Right ventricle myocardium superior (tissue), 1 donor: Measurements from ENCODE around the gene LTBP2. TPM values are rescaled to one million over a fixed set of nuclear protein-coding genes. Genes with fewer than 3 reads are reported as not detected.

Experiments used
- ATAC-seq: fragments of 200-7000 bp; cut with Tn5 transposase; one replicate; pipeline ENCODE4 v1.9.1; 2020; ENCODE audit warnings: mild to moderate bottlenecking; ENCODE audit not compliant: poor library complexity
- DNase-seq: peaks from one replicate; pipeline ENCODE4 v3.0.0-alpha.2; 2020
- intact Hi-C: fragments of 100-400 bp; cut with DNase I; formaldehyde crosslinking; loops from one replicate; pipeline ENCODE4 v1.11.2; 2022
- total RNA-seq: library from RNA; stranded (reverse); fragmentation: NEBNext Ultra II Directional; extraction: Animal tissue kit (Norgen Biotek cat#: 25700); gene quantifications from one replicate; pipeline ENCODE4 v1.2.1, GENCODE V29; 2021
- donor health status: DM: no; HTN: yes; CAD: no; lungs with severe emphysema.

LTBP2 gene
- total RNA-seq, 1 donor from 2014 or later: 11.9 TPM

DNA sequence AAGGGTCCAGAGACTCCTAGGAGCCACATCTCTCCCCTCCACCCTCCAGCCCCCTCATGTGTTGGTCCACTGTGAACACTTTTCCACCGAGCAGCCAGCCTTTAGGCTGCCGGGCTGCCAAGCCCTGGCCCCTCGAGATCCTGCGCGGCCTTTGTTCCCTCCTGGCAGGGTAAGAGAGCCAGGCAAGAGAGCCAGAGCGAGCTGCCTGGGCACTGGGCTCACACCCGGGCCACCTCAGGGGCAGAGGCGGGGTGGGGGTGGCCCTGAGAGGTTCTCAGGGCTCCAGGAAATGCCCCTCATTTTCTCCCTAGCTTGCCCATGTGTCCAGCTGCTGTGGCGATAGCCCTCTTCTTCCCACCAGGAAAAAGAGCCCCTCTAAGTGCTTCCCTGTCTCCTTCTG is 44.8 kb downstream of the LTBP2 start:
- DNase-seq: no peak
- intact Hi-C loops: no loop called here
- no peak for ATAC-seq

DNA sequence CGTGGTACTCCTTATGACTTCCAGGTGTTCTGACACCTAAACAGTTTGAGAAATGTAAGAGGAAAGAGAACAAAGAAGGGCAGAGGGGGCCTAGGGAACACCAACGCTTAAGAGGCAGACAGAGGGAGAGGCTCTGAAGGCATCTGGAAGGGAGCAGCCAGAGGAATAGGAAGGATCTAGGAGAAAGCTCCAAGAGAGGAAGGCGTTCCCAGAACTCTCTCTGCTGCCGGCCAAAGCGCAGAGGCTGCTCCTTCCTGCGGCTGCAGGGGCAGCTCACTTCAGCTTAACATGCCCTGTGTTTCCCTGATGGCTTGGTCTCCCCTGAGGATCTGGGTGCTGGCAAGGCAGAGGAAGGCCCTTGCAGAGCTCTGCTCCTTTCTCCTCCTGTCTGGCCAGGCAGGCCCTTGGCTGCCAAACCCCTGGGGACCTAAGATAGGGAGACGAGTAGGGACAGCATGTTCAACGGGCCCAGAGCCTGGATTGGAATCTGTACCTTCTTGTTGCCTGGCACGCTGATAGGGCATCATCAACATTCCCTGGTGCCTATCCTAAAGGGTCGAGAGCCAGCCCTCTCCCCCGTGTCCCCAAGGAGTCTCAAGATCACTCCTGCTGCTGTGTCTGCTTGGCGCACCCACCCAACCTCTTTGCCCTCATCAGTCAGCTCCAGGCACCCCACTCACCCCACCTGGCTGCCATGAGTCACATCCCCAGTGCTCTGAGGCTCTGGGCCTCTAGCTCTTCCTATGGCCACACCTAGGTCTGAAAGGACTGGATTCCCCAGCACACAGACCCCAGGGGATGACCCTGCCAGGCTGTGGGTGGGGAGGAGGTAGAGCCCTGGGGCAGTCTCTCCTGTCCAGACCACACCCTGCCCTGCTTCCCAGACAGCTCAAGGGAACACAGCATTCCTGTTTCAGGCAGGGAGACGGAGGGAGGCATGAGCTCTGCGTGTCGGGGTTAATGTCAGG is 45.6 kb downstream of the LTBP2 start:
- peak; percentile 34 for ATAC-seq
- peak; percentile 55 for DNase-seq

DNA sequence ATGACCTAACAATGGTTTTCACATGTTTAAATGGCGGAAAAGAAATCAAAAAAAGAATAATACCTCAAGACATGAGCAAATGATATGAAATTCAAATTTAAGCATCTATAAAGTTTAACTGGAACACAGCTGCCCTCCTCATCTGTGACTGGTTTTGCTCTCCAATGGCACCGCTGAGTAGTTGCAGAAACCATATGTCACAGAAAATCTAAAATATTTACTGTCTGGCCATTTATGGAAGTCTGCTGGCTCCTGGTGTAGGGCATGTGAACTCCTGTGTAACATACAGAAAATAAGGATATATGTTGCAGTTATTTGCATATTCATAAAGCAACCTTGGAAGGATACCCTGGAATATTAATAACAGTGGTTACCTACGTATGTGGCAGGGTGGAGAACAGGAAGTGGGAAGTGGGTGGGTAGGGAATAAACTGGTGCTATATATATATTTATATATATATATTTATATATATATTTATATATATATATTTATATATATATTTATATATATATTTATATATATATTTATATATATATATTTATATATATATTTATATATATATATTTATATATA is 48.4 kb downstream of the LTBP2 start:
- DNase-seq: no peak
- ATAC-seq: no peak
- intact Hi-C loops: no loop called here

More for the DNA sequence above, 45.6 kb downstream of the LTBP2 start:
- intact Hi-C loops: no loop called here

DNA sequence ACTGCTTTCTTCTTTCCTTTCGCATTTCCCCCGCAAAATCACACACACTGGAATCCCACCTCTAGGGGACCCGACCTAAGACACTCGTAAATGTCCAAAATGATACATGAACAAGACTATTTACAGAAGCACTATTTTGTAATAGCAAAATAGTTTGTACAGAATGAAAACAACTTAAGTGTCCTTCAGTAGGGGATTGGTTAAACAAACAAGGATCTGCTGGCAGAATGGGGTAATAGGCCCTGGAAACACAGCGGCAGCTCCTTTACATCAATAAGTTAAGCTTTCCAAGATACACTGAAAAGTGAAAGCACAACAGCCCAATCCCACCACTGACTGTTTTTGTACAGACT is 48.8 kb downstream of the LTBP2 start:
- intact Hi-C loops: no loop called here
- DNase-seq (no peak), ATAC-seq (no peak)

DNA sequence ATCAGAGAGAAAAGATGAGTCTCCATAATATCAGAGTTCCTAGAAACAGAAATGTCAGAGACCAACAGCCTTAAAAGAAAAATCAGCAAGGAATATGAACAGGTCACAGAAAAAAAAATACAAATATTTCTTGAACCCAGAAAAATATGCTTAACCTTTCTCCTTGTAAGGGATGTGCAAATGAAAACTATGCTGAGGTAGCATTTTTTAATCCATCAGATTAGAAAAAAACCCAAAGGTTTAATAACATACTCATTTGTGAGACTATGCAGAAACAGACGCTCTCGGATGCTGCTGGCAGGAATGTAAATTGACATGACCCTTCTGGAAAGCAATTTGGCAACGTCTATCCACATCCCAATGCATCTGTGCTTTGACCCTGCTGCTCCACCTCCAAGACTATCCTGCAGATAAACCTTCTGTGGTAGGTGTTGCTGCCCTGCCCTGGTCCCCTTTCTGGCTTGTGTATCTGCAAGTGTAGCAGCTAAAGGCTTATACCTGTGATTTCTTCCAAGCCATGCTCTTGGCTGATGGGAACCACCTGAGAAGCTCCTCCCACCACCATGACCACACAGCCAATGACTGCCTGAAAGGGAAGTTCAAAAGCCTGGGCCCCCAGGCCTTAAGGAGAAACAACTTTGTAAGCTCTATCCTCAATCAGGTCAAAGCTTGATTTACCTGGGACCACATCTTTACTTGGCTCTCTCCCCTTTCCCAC is 49.4 kb downstream of the LTBP2 start:
- intact Hi-C loops: no loop called here
- DNase-seq (no peak), ATAC-seq (no peak)

DNA sequence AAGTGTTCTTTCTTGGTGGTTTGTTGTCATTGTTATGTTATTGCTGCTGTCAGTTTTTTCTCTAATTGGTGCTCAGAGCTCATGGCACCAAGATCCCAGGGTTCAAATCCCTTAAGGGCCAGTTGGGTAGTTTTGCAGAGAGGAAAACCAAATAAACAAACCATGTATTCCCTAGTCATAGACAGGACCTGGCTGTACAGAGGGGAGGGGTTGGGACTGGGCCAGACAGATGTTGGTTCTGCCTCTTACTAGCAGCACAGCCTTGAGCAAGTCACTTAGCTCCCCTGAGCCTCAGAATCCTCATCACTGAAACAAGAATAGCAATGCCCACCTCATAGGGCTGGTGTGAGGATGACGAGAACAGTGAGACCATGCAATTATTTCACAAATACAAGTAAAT is 53.4 kb downstream of the LTBP2 start:
- intact Hi-C loops: no loop called here
- no peak for DNase-seq

DNA sequence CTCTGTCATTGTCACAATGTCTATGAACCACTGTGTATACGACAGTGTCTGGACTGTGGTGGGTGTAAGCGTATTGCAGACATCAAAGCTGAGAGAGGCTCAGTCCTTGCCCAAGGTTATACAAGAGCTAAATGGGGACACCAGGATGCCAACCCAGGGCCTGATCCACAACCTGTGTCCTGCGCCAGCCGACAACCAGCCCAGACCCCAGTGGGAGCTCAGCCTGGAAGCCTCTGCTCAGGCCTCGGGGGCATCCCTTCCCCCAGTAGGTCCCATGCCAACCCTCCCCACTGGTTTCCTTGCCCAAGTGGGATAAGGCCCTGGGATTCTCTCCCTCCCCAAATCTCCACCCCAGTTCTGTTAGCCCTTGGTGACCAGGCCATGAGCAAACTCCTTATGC is 54.3 kb downstream of the LTBP2 start:
- DNase-seq: no peak
- intact Hi-C loops: no loop called here
- no peak for ATAC-seq

More for the DNA sequence above, 53.4 kb downstream of the LTBP2 start:
- ATAC-seq: no peak

DNA sequence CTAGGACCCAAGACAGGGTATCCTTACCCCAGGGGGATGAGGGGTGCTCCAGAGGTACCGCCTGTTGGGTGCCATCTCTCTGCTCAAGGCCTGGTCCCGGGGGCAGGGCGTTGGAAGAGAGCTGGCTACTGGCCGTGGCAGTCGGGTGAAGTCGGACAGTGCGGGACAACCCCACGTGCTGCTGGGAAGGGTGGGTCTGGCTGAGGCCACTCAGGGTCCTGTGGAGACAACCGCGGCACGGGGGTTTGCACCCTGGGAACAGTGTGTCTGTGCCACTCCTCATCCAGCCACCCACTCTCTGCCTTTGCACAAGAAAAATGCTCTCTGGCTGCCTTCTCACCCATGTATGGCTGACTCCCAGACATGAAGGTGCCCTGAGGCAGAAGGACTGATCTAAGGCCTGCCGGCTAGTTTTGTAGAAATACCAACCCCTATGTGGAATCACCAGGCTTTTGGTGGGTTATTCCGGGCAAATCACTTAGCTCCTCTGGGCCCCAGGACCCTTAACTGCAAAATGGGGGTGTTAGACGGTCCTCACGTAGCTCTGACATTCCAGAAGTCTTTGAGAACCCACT is 56.5 kb downstream of the LTBP2 start:
- DNase-seq: no peak
- ATAC-seq: no peak
- intact Hi-C loops: no loop called here

DNA sequence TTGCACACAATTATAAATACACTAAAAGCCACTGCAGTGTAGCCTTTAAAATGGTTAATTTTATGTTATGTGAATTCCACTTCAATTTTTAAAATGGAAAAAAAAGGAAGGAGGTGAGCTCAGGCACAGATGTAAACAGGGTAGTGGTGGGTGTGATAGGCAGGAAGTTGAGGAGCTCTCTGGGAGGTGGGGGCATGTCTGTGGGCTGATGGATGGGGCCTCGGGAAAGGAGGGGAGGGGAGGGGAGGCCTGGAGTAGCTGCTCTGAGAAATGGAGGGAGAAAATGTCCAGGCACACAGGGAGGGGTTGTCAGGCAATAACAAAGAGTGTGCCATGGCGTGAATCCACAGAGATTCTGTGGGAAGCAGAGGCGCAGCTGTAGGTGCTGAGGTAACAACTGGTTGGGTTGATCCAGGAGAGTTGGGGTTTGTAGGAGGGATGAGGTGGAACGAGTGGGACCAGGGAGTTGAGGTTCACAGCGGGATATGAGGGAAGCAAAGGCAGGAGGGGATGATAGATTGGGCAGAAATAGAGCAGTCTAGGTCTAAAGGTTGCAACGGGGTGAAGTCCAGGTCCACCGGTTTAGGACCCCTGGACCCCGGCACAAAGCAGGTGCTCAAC is 57.2 kb downstream of the LTBP2 start:
- ATAC-seq: no peak
- DNase-seq: no peak
- intact Hi-C loops: no loop called here

DNA sequence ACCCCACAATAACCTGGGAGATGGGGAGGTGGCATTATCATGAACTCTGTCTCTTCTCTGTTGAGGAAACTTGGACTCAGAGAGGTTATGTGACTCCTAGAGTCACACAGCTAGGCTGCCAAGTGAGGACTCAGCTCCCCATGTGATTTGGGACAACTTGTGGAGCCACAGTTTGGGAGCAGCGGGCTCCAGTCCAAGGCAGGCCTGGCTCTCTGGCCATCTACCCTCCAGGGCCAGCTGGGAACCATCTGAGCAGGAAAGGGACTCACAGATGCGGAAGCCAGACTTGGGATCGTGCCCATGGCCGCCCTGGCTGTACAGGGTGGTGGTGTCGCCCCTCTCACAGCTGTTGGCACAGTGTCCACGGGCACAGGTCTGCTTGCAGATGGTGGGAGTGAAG is 59.4 kb downstream of the LTBP2 start:
- DNase-seq (peak; percentile 88), ATAC-seq (peak; percentile 54)
- intact Hi-C loops: no loop called here

DNA sequence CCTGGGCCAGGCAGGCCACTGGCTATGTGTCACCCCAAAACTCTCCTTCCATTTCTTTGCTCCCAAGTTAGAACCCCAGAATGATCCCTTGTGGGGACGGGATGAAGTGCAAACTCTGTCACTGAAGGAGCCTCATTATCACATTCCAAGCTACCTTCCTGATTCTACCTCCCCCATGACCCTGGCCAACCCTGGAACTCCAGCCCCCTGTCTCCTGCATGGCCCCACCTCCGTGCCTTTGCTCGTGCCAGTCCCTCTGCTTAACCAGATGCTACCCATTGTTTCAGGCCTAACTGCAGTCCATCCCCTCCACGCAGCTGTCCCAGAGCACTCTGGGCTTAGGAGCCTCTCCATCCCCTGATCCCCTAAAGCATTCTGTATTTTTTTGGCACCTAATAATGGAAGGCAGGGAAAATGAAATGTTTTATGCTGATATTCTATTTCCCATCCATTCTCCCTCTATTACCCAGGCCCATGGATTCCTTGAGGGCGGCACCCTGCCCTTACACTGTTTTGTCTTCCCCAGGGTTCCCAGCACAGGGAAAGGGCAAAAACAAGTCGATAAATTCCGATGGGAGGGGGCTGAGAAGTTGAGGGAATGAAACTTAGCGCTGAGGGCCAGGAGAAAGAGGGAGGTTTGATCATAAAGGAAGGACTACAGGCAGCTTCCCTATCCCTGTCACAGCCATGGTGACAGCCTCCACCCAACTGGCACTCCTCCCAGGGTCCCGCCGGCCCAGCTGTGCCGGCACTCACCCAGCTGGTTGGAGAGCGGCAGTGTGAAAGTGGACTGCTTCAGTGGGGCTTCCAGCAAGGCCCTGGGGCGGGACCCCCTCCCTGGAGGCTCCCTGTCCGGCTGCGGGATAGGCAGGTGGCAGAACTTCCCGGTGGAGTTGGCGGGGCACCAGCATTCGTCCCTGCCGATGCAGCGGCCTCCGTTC is 60.3 kb downstream of the LTBP2 start:
- ATAC-seq: peak; percentile 72
- intact Hi-C loops: no loop called here

DNA sequence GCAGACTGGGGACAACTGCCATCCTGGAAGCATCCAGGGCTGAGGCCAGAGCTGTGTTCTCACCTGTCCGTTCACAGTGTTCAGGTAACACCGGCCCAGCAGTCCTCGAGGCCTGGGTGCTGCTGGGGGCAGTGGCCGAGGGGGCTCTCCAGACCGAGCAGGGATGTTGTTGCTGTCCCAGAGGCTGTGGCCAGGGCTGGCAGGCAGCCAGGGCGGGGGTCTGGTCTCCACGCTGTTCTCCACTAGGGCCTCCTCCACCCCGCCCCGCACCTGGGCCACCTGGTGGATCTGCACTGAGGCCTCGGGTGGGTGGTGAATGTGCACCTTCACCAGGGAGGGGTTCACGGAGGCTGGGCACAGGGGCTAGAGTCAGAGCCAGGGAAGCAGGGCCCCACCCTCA is 61.0 kb downstream of the LTBP2 start:
- DNase-seq (no peak), ATAC-seq (no peak)
- intact Hi-C loops: no loop called here

More for the DNA sequence above, 60.3 kb downstream of the LTBP2 start:
- peak; percentile 85 for DNase-seq

DNA sequence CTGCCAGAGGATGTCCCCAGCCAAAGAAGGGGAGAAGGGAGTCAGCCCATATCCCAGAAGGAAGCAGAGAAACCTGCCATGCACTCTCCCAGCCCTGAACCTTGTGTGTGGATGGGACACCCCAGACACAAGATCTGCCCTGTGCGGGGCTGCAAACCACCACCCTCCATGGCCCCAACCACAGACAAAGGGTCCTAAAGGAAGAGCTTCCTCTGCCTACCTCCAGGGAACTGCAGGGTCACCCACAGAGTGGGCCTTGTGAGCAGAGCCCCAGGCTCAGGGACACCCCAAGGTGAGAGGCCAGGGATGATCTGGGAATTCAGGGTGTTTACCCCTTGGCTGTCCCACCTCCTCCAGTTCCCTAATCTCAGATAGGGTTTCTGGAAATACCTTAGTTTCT is 62.0 kb downstream of the LTBP2 start:
- ATAC-seq: no peak
- intact Hi-C loops: no loop called here
- DNase-seq: no peak

DNA sequence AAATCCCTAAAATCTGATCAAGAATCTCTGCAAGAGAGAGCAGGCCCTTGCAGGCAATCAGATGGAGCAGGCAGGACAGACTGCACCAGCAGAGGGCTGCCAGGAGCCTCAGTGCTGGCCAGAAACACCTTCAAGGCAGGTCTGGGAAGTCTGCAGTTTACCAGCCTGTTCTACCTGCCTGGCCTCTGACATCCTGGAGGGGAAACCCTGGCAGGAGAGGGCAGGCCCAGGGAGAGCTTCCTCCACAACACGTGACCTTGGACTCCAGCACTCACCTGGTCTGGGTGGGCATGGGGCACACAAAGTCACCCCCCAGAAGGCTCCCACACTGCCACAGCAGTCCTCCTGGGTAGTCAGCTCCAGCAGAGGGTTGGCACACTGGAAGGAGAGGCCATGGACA is 62.4 kb downstream of the LTBP2 start:
- intact Hi-C loops: no loop called here
- DNase-seq: no peak
- no peak for ATAC-seq

DNA sequence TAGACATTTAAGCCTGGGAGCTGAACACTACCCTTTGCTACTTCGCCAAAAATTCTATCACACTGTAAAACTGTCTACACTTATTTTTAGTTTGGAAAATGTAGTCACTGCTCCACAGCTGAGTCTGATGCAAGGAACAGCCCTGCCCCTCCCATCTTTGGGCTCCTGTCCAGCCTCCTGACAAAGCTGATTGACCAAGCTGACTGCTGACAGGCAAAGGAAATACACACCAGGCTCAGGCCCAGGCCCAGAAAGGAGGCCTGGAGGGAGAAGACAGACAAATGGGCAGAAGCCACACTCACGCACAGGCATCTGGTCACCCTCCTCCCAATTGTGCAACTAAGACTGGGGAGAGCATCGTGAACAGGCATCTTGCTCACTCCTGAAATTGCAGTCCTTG is 63.2 kb downstream of the LTBP2 start:
- ATAC-seq: peak; percentile 83
- intact Hi-C loops: no loop called here
- peak; percentile 90 for DNase-seq

DNA sequence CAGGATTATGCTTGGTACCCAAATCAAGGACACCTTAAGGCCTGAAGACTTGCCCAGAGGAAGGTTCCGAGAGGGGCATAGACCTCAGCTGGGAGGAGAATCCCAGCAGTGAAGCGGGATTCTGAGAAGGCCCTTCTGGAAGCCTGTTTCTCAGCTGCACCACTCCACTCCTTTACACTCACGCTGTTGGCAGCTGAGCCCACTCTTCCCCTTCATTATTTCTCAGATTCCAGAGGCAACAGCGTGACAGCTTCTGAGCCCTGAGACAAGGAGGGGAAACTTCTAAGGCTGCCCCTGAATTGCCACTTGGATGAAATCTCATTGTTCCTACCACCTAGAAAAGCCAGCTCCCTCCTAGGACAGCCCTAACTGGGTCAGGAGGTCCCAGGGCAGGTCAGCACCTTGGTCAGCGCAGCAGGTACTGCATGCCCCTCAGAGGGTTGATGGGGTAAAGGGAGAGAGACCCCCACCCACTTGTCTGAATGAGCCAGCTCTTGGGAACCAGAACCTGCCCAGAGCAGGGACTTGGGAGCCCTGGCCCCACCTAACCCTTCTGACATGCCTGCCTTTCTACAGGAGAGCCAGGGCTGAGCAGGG is 64.6 kb downstream of the LTBP2 start:
- intact Hi-C loops: no loop called here
- ATAC-seq (no peak), DNase-seq (no peak)

DNA sequence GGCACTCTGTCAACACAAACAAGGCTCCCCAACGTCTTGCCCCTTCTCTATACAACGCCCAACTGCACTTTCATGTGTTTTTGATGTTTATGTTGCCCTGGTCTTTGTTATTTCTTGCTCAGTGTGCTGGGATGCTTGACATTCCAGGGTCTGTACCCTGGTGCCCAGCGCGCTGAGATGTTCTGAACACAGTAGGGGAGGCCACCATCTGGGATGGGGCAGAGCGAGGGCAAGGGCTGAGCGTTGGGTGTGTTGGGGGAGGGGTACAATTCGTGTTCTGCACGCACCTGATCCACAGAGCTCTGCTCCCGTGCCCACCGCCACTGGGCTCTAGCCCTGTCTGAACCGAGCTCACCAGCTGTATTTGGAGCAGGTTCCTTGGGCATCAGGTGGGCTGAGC is 65.6 kb downstream of the LTBP2 start:
- no peak for ATAC-seq
- intact Hi-C loops: no loop called here

DNA sequence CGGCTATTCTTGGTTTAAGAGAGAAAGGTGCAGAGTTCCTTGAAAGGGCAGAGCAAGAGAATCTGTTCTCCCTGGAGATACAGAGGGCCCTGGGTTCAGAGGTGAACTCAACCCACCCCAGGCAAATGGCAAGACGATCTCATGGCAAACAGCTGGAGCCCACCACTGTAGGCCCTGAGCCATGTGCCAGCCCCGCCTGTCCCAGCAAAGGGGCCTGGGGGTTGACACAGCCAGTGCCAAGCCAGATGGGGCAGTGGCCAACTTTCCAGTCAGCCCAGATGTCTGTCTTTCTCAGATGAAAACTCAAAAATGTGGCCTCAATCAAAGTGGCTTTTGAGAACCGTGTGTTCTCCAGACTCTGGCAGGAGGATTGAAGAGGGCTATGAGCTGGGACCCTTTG is 66.7 kb downstream of the LTBP2 start:
- no peak for DNase-seq
- intact Hi-C loops: no loop called here
- ATAC-seq: no peak

More for the DNA sequence above, 65.6 kb downstream of the LTBP2 start:
- DNase-seq: no peak
